NCI-H2029 (cell line): ENCODE measurements around the gene NUMB.
A peak's percentile ranks its signal among the peaks of the same experiment; 100 is the strongest.
"Not testable (repeated sequence)": the region's sequence is repeated elsewhere in the genome, so short reads cannot be mapped to it uniquely, and the experiment has no call there.

ENCODE experiments used
- DNase-seq: peaks from one replicate; lab custom pipeline; 2025; lab: John Stamatoyannopoulos, UW

NUMB gene

GRCh38 chr14:73359445-73359844, 98.9 kb downstream of the NUMB start:
- no peak for DNase-seq

DNA sequence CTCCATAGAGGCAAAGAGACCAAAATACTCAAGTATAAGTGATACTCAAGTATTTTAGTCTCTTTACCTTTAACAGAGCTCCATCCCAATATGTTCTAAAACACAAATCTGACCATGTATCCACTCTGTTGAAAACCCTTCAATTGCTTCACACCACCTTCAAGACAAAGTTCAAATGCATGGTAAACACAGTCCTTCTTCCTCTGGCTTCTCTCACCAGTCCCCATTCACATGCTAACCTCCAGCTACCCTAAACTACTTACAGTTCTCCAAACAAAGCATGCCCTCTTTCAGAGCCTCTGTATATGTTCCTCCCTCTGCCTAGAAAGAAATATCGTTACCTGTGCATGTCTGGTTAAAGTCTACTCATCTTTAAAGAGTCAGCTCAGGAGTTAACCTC, 100.2 kb downstream of the NUMB start:
- DNase-seq = no peak

DNA sequence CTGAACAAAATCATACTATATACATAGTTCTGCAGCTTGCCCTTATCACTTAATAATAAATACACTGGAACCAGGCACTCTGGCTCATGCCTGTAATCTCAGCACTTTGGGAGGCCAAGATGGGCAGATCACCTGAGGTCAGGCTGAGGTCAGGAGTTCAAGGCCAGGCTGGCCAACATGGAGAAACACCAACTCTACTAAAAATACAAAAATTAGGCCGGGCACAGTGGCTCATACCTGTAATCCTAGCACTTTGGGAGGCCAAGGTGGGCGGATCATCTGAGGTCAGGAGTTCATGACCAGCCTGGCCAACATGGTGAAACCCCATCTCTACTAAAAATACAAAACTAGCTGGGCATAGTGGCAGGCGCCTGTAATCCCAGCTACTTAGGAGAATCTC, 109.3 kb downstream of the NUMB start:
- DNase-seq = not testable (repeated sequence)

DNA sequence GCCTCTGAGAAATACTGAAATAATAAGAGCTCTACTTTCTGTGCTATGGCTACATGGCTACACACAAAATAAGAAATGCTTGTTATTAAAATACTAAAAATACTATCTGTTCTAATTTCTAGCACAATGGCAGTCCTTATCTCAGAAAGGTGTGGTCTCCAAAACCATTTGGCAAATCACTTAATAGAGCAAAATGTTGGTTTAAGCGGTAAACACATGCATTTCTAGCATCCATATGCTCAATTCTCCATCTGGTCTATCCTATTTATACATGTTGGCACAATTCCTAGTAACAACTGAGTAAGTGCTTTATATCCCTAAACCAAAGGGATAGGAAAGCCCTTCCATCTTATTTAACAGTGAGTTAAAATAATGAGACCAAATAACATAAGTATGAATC, 114.0 kb downstream of the NUMB start:
- DNase-seq = no peak

GRCh38 chr14:73342670-73343069, 115.7 kb downstream of the NUMB start:
- no peak for DNase-seq

- DNase-seq = no peak
Observed at GRCh38 chr14:73339846-73340595, 118.3 kb downstream of the NUMB start.

DNA sequence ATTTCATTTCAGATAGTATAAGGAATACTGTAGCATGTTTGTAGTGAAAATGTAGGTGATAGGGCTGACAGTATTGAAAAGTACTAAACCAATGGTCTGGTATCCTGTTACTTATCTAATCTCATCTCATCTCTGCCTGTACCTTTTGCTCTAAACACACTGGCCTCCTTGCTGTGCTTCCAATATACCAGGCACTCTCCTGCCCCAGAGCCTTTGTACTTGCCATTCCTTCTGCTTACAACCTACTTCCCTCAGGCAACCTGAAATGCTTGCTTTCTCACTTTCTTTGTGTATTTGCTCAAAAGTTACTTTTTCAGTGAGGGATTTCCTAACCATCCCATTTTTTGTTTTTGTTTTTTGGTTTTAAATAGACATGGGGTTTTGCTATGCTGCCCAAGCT, 119.1 kb downstream of the NUMB start:
- no peak for DNase-seq

- DNase-seq = no peak
Observed at GRCh38 chr14:73338551-73338950, 119.8 kb downstream of the NUMB start.

GRCh38 chr14:73333031-73333430, 125.3 kb downstream of the NUMB start:
- DNase-seq = no peak

GRCh38 chr14:73325630-73326299, 132.6 kb downstream of the NUMB start:
- no peak for DNase-seq

DNA sequence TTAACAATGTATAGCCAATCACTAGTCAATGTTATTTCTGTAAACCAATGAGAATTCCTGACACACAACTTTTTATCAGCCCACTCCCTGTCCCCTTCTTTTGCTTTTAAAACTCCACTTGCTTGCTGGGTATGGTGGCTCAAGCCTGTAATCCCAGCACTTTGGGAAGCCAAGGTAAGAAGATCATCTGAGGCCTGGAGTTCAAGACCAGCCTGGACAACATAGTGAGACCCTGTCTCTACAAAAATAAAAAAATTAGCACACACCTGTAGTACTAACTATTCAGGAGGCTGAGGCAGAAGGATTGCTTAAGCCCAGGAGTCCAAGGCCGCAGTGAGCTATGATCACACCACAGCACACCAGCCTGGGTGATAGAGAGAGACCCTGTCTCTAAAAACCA, 133.3 kb downstream of the NUMB start:
- no peak for DNase-seq

- no peak for DNase-seq
Observed at GRCh38 chr14:73324533-73324932, 133.8 kb downstream of the NUMB start.

DNA sequence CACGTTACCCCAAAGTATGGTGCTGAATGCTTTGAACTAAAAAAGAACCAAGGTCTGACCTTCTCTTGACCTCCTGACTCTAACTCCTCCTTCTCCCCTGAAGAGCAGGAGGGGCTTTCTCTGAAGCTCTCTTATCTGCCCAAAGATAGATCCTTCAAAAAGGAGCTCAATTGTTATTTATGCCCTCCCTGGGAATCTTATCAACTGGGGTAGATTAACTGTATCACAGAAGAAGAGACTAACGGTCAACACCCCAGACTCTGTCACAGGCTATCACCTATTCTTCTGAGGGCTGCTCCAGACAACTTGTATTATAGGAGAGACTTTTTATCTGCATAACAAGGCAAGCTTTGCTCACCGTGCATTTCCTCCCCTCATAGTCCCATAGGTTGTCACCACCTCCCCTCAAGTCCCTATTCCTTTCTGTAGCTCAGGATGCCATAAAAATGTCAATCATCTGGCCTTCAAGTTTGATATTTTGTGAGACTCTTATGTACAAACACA, 134.4 kb downstream of the NUMB start:
- DNase-seq = no peak

DNA sequence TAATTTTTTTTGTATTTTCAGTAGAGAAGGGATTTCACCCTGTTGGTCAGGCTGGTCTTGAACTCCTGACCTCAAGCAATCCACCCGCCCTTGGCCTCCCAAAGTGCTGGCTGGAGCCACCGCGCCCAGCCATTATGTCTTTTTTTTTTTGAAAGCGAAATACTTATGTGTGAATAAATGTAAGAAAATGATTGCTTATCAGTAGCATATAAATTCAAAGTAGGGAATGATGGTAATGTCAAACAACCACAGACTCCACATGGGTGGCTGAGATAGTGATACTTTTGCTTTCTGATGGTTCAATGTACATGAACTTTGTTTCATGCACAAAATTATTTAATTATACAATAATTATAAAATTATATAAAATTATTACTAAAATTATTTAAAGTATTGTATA, 145.2 kb downstream of the NUMB start:
- no peak for DNase-seq

- DNase-seq = no peak
Observed at GRCh38 chr14:73312687-73313086, 145.7 kb downstream of the NUMB start.

DNA sequence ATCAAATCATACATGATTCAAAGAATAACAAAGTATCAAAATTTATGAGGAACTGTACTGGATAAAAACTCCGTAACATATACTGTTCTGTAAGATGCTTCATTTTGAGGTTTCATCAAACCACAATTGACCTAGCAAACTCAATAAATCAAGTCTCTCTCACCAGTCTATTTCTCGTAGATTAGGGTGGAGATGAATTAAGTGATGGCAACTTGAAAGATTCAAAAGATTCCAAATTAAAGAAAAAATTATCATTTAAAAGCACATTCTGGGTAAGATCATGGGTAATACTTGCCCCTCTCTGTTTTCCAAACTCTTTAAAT, 146.7 kb downstream of the NUMB start:
- no peak for DNase-seq

- not testable (repeated sequence) for DNase-seq
Observed at GRCh38 chr14:73309207-73309606, 149.1 kb downstream of the NUMB start.

DNA sequence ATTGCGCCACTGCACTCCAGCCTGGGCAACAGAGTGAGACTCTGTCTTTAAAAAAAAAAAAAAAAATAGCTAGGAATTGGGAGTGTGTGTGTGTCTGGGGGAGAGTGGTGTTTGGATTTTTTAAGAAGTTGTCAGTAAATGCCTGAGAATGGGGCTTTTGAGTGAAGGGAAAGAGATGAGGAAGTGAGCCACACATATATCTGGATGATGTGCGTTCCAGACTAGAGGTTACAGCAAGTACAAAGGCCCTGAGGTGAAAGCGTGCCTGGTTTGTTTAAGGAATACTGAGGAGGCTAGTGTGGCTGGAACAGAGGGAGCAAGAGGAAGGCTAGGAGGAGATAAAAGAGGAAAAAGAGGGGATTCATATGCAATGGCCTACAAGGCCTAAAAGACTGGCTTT, 151.1 kb downstream of the NUMB start:
- no peak for DNase-seq

- DNase-seq = no peak
Observed at GRCh38 chr14:73305499-73305898, 152.8 kb downstream of the NUMB start.

GRCh38 chr14:73295198-73295796, 163.0 kb downstream of the NUMB start:
- DNase-seq = peak; percentile 12

DNA sequence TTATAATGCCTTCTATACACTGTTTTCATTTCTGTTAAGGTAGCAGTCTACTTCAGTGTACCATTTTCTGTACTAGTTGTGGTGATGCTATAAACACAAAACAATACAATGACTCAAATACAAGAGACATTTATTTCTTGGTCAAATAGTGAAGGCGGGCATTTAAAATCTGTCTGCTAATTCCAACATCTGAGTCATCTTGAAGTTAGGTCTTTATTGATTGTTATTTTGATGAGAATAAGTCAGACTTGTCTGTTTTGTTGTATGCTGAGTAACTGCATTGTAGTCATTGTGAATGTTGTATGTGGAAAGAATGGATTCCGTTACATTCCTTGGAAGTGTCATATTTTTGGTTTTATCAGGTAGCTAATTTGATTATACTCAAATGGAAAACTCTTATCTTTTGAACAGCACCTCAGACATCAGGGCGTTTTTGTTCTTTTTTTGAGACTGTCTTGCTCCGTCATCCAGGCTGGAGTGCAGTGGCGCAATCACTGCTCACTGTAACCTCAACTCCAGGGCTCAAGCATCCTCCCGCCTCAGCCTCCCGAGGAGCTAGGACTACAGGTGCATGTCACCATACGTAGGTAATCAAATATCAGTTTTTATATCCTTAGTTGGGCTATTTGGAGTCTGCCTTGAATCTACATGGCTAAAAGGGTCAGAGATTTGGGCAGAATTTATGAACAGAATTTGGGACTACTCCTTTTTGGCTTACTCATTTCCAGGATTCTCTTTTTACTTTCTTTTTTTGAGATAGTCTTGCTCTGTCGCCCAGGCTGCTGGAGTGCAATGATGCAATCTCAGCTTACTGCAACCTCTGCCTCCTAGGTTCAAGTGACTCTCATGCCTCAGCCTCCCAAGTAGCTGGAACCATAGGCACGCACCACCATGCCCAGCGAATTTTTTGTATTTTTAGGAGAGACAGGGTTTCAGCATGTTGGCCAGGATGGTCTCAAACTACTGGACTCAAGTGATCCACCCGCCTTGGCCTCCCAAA, 164.3 kb downstream of the NUMB start:
- no peak for DNase-seq

DNA sequence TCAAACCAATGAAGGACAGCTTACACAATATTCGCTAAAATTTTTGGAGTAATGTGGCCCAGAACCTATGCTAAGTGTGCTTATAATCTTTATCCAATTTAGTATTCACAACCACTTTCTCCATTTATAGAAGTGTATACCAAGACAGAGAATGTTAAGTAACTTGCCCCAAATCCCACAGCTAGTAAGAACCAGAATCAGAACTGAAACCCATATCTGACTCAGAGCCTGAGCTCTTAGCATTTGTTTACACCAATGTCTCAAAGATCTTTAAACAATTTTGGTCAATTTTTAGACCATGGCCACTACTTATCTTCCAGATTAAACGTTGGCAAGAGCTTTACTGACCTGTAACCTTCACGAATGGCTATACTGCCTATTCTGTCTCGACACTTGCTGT, 168.1 kb downstream of the NUMB start:
- DNase-seq = no peak
